H9 (cell line): ENCODE measurements around the gene TBATA. TPM values are rescaled to one million over a fixed set of nuclear protein-coding genes. Genes with fewer than 3 reads are reported as not detected.

Experiments used
- DNase-seq: peaks from one replicate; pipeline ENCODE4 v3.0.0-alpha.2; 2017
- H2AFZ ChIP-seq: one replicate; pipeline ENCODE4 v1.6.1; 2013; ENCODE audit warnings: mild to moderate bottlenecking, low read length, control low read depth, moderate library complexity
- H2AK5ac ChIP-seq: 2 replicates; pipeline ENCODE4 v1.6.1; 2013; ENCODE audit warnings: low read length, control low read depth, mixed read lengths; ENCODE audit not compliant: insufficient read length
- H2BK120ac ChIP-seq: one replicate; pipeline ENCODE4 v1.6.1; 2013; ENCODE audit warnings: low read depth, mild to moderate bottlenecking, low read length, control low read depth, inconsistent platforms; ENCODE audit not compliant: poor library complexity, severe bottlenecking
- H2BK12ac ChIP-seq: 2 replicates; pipeline ENCODE4 v1.6.1; 2013; ENCODE audit warnings: low read length, control low read depth, mixed read lengths, low read depth; ENCODE audit not compliant: insufficient read length
- H2BK15ac ChIP-seq: 2 replicates; pipeline ENCODE4 v1.6.1; 2013; ENCODE audit warnings: low read depth, low read length, control low read depth
- H2BK20ac ChIP-seq: one replicate; pipeline ENCODE4 v1.6.1; 2013; ENCODE audit warnings: low read depth, mild to moderate bottlenecking, low read length, control low read depth, inconsistent platforms; ENCODE audit not compliant: poor library complexity, severe bottlenecking
- H2BK5ac ChIP-seq: 2 replicates; pipeline ENCODE4 v1.6.1; 2013; ENCODE audit warnings: low read length, control low read depth, mixed read lengths; ENCODE audit not compliant: insufficient read length
- H3K14ac ChIP-seq: 2 replicates; pipeline ENCODE4 v1.6.1; 2013; ENCODE audit warnings: low read length, control low read depth; ENCODE audit not compliant: insufficient read depth
- H3K18ac ChIP-seq: 2 replicates; pipeline ENCODE4 v1.6.1; 2013; ENCODE audit warnings: low read depth, mild to moderate bottlenecking, mixed read lengths, low read length, control low read depth; ENCODE audit not compliant: insufficient read length
- H3K23ac ChIP-seq: 2 replicates; pipeline ENCODE4 v1.6.1; 2013; ENCODE audit warnings: low read length, control low read depth, mixed read lengths, low read depth; ENCODE audit not compliant: insufficient read length
- H3K23me2 ChIP-seq: 2 replicates; pipeline ENCODE4 v1.6.1; 2013; ENCODE audit warnings: low read depth, mild to moderate bottlenecking, mixed read lengths, low read length, control low read depth; ENCODE audit not compliant: insufficient read length, poor library complexity, severe bottlenecking
- H3K27ac ChIP-seq: 2 replicates; pipeline ENCODE4 v1.5.1; 2013; ENCODE audit warnings: low read length, control low read depth, mixed read lengths, low read depth; ENCODE audit not compliant: insufficient read length
- H3K27me3 ChIP-seq: 2 replicates; pipeline ENCODE4 v1.6.1; 2013; ENCODE audit warnings: low read length, control low read depth, inconsistent platforms; ENCODE audit not compliant: insufficient read depth
- H3K4ac ChIP-seq: 2 replicates; pipeline ENCODE4 v1.6.1; 2013; ENCODE audit warnings: low read depth, mild to moderate bottlenecking, control low read depth, inconsistent platforms, low read length, moderate library complexity
- H3K4me1 ChIP-seq: 2 replicates; pipeline ENCODE4 v1.6.1; 2013; ENCODE audit warnings: low read length, control low read depth, inconsistent platforms; ENCODE audit not compliant: insufficient read depth
- H3K4me2 ChIP-seq: 2 replicates; pipeline ENCODE4 v1.6.1; 2013; ENCODE audit warnings: low read length, control low read depth, mixed read lengths; ENCODE audit not compliant: insufficient read length, insufficient read depth
- H3K56ac ChIP-seq: 2 replicates; pipeline ENCODE4 v1.6.1; 2013; ENCODE audit warnings: low read depth, mild to moderate bottlenecking, mixed read lengths, low read length, control low read depth; ENCODE audit not compliant: insufficient read length
- H3K79me1 ChIP-seq: 2 replicates; pipeline ENCODE4 v1.6.1; 2013; ENCODE audit warnings: low read depth, mild to moderate bottlenecking, moderate library complexity, low read length, control low read depth, inconsistent platforms; ENCODE audit not compliant: insufficient read depth, poor library complexity, severe bottlenecking
- H3K79me2 ChIP-seq: 2 replicates; pipeline ENCODE4 v1.6.1; 2013; ENCODE audit warnings: low read length, control low read depth, inconsistent platforms; ENCODE audit not compliant: insufficient read depth
- H3K9ac ChIP-seq: 2 replicates; pipeline ENCODE4 v1.6.1; 2013; ENCODE audit warnings: low read length, control low read depth, mixed read lengths; ENCODE audit not compliant: insufficient read length; ENCODE audit errors: extremely low read depth
- H3K9me3 ChIP-seq: one replicate; pipeline ENCODE4 v1.6.1; 2013; ENCODE audit warnings: low read depth, low read length, inconsistent platforms; ENCODE audit not compliant: control insufficient read depth
- H3T11ph ChIP-seq: one replicate; pipeline ENCODE4 v1.6.1; 2013; ENCODE audit warnings: mild to moderate bottlenecking, low read length, control low read depth, inconsistent platforms
- H4K20me1 ChIP-seq: one replicate; pipeline ENCODE4 v1.6.1; 2013; ENCODE audit not compliant: control insufficient read depth, insufficient read length, insufficient read depth
- H4K5ac ChIP-seq: 2 replicates; pipeline ENCODE4 v1.6.1; 2013; ENCODE audit warnings: low read depth, mild to moderate bottlenecking, mixed read lengths, low read length, control low read depth; ENCODE audit not compliant: insufficient read length
- H4K8ac ChIP-seq: replicated peaks from 2 replicates; pipeline ENCODE4 v1.6.1; 2013; ENCODE audit warnings: low read length, control low read depth, mixed read lengths, low read depth; ENCODE audit not compliant: insufficient read length
- H4K91ac ChIP-seq: 2 replicates; pipeline ENCODE4 v1.6.1; 2013; ENCODE audit warnings: low read depth, mild to moderate bottlenecking, moderate library complexity, mixed read lengths, low read length, control low read depth; ENCODE audit not compliant: insufficient read length
- H3K27ac Mint-ChIP-seq, 3 experiments: 2 replicates in 2 of 3; 3 replicates in 1 of 3; pipeline ENCODE4 v1.8.0; 2020 to 2021; ENCODE audit warnings: mixed read lengths in 3 of 3, mild to moderate bottlenecking in 1 of 3, moderate library complexity in 1 of 3
- H3K27me3 Mint-ChIP-seq: 2 replicates; pipeline ENCODE4 v1.8.0; 2021; ENCODE audit warnings: low read depth, mild to moderate bottlenecking, moderate library complexity, mixed read lengths
- H3K36me3 Mint-ChIP-seq, 3 experiments: 2 replicates in 2 of 3; 3 replicates in 1 of 3; pipeline ENCODE4 v1.8.0; 2020 to 2021; ENCODE audit warnings: low read depth in 3 of 3, mixed read lengths in 3 of 3; ENCODE audit not compliant: insufficient read depth in 1 of 3
- H3K4me1 Mint-ChIP-seq, 2 experiments: 2 replicates each; pipeline ENCODE4 v1.8.0; 2020; ENCODE audit warnings: mixed read lengths in 2 of 2
- H3K4me3 Mint-ChIP-seq, 2 experiments: 2 replicates in 1 of 2; 3 replicates in 1 of 2; pipeline ENCODE4 v1.8.0; 2020 to 2021; ENCODE audit warnings: mild to moderate bottlenecking in 2 of 2, mixed read lengths in 2 of 2, moderate library complexity in 1 of 2
- H3K9me3 Mint-ChIP-seq, 2 experiments: 2 replicates in 1 of 2; 3 replicates in 1 of 2; pipeline ENCODE4 v1.8.0; 2020; ENCODE audit warnings: mild to moderate bottlenecking in 2 of 2, mixed read lengths in 2 of 2, moderate library complexity in 1 of 2
- CTCF ChIP-seq: fragments of 200-600 bp; sonication (generic); conservative IDR thresholded peaks from 3 replicates; pipeline ENCODE4 v1.8.0; 2021; ENCODE audit warnings: antibody characterized with exemption, mild to moderate bottlenecking
- WGBS: extraction: QIAGEN DNeasy Blood & Tissue Kit; methylation state at CpG from one replicate; pipeline ENCODE4 v1.1.7; 2013; ENCODE audit warnings: missing lambda C conversion rate, low lambda C conversion rate, mixed read lengths; ENCODE audit not compliant: insufficient read length; ENCODE audit errors: extremely low coverage; 5-methylcytosine and 5-hydroxymethylcytosine counted together
- total RNA-seq: library from RNA; stranded (reverse); gene quantifications from 2 replicates; pipeline ENCODE4 v1.2.1, GENCODE V29; 2021

The TBATA gene
- total RNA-seq, 1 experiment from 2014 or later: not detected

GRCh38 chr10:70791386-70792039, 6.3 kb upstream of the TBATA start:
- Histone ChIP-seq H2AFZ (no peak overlapping the region), H4K20me1 (no peaks in the 10 kb centered on the region), H3K4me2 (no peak overlapping the region), H3K23ac (no peak overlapping the region), H4K91ac (no peak overlapping the region), H3K79me2 (no peaks in the 10 kb centered on the region), H3K27ac (no peak overlapping the region), H3K56ac (no peak overlapping the region), H4K5ac (no peak overlapping the region), H3T11ph (no peak overlapping the region), H3K18ac (no peak overlapping the region), H3K79me1 (no peaks in the 10 kb centered on the region), H2BK5ac (no peak overlapping the region), H3K9ac (no peak overlapping the region), H3K14ac (no peak overlapping the region), H3K23me2 (no peaks in the 10 kb centered on the region), H2BK15ac (no peak overlapping the region), H3K4me1 (no peaks in the 10 kb centered on the region), H2BK12ac (no peak overlapping the region), H2BK120ac (no peak overlapping the region), H4K8ac (no peak overlapping the region), H2BK20ac (no peak overlapping the region), H3K27me3 (no peaks in the 10 kb centered on the region), H3K4ac (no peak overlapping the region), H2AK5ac (no peak overlapping the region), H3K9me3 (no peaks in the 10 kb centered on the region)
- Mint-ChIP-seq H3K9me3 (no peaks in the 10 kb centered on the region; a peak in 1 of 5 replicates), H3K4me3 (no peak overlapping the region), H3K4me1 (no peaks in the 10 kb centered on the region), H3K27ac (no peak overlapping the region), H3K36me3 (no peaks in the 10 kb centered on the region), H3K27me3 (peaks cover 4% of the 10 kb centered on the region)
- TF ChIP-seq CTCF: no peak
- no peak for DNase-seq
- no CpG with 5 or more reads among the region's 5 CpGs for WGBS
